ENCODE data around the gene HDLBP.
A peak's percentile ranks its signal among the peaks of the same experiment; 100 is the strongest.

DNA sequence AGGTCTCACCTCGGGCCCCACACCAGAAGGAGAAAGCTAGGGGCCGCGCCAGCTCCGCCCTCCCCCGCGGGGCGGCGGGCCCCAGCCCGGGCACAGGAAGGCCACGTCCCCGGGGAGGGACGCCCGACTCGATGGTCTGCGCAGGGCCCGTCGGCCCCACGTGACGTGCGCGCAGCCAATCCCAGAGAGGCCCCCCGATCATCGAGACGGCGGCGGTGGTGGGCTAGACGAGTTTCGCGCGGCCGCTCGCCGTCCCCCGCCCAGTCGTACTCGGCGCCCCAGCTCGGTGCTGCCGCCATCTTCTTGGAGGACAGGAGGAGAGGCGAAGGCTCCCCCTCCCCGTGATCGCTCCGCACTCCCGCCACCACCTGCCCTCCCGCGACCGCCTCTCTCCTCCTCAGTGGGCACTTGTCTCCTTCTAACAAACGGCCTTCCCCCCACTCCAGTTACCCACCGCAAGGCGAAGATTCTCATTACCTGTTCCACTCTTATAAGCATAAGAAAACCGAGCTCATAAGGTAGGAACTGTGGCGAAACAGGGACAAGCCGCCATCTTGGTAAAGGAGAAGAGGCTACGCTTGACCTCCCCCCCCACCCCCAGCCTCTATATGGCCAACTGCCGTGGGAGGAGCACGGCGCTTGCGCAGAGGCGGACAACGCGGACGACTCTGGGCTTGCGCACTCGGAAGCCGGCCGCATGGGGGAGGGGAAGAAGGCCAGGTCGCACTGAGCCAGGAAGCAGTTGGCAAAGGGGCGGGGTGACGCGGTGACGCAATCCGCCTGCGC is at the start of gene HDLBP:
- TF ChIP-seq, protein P1, sequence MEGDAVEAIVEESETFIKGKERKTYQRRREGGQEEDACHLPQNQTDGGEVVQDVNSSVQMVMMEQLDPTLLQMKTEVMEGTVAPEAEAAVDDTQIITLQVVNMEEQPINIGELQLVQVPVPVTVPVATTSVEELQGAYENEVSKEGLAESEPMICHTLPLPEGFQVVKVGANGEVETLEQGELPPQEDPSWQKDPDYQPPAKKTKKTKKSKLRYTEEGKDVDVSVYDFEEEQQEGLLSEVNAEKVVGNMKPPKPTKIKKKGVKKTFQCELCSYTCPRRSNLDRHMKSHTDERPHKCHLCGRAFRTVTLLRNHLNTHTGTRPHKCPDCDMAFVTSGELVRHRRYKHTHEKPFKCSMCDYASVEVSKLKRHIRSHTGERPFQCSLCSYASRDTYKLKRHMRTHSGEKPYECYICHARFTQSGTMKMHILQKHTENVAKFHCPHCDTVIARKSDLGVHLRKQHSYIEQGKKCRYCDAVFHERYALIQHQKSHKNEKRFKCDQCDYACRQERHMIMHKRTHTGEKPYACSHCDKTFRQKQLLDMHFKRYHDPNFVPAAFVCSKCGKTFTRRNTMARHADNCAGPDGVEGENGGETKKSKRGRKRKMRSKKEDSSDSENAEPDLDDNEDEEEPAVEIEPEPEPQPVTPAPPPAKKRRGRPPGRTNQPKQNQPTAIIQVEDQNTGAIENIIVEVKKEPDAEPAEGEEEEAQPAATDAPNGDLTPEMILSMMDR (IDR thresholded peaks at IDR 0.05): peak in 1 of 6 experiments; percentile 2
- TF ChIP-seq POLR2A (IDR thresholded peaks at IDR 0.05): peak in 3 of 4 donors; percentile 6 to 87 (median 79)
